Stimulated activated CD8-positive, alpha-beta memory T cell treated with anti-CD3 and anti-CD28 coated beads, Interleukin-12 subunit alpha, Interleukin-12 subunit beta, amount 100 ng/mL, for 1 hour (primary cell): ENCODE measurements around the gene RAB3D.
"Not testable (repeated sequence)": the region's sequence is repeated elsewhere in the genome, so short reads cannot be mapped to it uniquely, and the experiment has no call there.

Source experiments
- DNase-seq: peaks from one replicate; pipeline ENCODE4 v3.0.0-alpha.2; 2020; ENCODE audit warnings: low read depth

RAB3D gene

GRCh38 chr19:11339254-11340098 is at the start of gene RAB3D:
RAB3D (minus strand) TSS chr19:11339657; CDS start chr19:11337399, 2,258 bp downstream.
- peak; percentile 59 for DNase-seq

- no peak for DNase-seq
Observed at GRCh38 chr19:11387162-11388034, 47.9 kb upstream of the RAB3D start.

DNA sequence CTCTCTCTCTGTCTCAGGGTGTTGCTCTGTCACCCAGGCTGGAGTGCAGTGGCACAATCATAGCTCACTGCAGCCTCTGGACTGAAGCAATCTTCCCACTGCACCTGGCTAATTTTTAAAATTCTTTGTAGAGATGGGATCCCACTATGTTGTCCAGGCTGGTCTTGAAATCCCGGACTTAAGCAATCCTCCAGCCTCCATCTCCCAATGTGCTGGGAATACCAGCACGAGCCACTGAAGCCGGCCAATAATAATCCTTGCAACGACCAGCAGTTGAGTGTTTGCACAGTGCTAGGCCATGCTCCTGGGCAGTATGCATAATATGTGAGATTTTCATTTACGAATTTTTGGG is 45.3 kb upstream of the RAB3D start:
- DNase-seq: no peak

DNA sequence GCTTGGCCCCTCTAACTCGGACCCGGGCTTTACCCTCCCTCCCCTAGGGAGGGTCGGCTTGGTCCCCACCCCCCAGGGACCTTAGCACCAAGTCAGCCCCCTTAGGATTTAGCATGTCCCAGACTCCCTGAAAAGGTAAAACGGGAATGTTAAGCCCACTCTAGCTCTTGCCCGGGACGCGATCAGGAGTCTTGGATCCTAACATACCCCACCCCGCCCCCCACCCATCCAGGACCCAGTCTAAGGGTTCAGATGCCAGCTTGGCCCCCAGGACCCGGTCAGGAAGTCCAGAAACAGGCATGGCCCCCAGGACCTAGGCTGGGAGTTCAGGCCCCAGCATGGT is 44.2 kb upstream of the RAB3D start:
- no peak for DNase-seq

GRCh38 chr19:11382898-11383705 is 43.6 kb upstream of the RAB3D start:
- peak; percentile 14 for DNase-seq

DNA sequence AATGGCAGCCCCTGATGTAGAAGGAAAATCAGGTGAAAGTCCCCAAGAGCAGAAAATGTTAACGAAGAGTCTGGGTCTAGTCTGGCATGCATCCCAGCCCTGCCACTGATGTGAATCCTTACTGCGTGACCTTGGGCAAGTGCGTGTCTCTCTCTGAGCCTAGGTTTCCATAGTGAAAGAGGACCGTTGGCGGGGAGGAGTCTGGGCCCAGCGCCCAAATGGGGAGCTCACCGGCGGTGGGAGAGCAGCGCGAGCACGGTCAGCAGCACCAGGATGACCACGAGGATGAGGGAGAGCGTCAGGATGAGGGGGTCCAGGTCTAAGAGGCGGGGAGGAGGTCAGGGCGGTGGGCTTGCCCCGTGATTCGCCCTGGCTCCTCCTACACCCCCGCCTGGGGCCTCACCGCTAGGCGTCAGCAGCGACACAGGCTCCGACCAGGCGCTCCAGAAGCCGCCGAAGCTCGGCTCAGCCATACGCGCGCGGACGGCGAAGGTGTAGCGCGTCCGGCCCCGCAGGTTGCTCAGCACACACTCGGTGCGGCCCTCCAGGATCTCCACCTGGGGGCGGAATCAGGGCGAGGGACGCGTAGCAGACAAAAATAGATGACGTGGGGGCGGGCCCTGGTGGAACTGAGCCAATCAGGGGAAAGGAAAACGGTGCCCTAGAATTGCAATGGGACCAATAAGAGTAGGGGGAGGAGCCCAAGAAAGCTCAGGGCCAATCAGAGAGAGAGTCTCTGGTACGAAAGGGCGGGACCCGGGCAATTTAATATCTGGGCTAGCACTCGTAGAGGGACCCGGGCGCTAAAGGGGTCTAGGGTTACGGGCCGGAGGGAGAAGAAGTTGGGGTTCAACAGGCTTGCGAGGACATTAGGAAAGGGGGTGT is 41.4 kb upstream of the RAB3D start:
- peak; percentile 95 for DNase-seq

DNA sequence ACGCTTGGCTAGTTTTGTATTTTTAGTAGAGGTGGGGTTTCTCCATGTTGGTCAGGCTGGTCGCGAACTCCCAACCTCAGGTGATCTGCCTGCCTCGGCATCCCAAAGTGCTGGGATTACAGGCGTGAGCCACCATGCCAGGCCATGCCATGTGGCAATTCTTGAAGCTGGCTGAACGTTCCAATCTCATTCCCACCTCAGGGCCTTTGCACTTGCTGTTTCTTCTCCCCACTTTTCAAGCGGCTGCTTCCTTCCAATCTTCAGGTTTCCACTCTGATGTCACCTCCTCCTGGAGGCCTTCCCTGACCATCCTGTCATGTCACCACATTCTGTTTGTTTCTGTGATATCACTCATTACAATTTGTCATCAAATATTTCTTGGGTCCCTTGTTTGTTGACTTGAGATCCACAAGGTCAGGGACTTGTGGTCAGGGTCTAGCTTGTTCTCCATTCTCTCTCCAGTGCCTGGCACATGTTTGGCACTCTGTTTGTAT is 40.4 kb upstream of the RAB3D start:
- DNase-seq: no peak

DNA sequence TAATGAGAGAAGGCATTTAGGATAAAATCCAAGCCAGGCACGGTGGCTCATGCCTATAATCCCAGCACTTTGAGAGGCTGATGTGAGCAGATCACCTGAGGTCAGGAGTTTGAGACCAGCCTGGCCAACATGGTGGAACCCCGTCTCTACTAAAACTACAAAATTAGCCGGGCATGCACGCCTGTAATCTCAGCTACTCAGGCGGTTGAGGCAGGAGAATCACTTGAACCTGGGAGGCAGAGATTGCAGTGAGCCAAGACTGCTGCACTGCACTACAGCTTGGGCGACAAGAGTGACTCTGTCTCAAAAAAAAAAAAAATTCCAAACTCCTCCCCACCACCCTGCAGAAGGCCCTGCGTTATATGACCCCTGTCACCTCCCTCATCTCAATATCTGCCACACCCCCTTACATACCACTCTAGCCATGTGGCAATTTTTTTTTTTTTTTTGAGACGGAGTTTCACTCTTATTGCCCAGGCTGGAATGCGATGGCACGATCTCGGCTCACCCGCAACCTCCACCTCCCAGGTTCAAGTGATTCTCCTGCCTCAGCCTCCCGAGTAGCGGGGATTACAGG is 39.9 kb upstream of the RAB3D start:
- not testable (repeated sequence) for DNase-seq

DNA sequence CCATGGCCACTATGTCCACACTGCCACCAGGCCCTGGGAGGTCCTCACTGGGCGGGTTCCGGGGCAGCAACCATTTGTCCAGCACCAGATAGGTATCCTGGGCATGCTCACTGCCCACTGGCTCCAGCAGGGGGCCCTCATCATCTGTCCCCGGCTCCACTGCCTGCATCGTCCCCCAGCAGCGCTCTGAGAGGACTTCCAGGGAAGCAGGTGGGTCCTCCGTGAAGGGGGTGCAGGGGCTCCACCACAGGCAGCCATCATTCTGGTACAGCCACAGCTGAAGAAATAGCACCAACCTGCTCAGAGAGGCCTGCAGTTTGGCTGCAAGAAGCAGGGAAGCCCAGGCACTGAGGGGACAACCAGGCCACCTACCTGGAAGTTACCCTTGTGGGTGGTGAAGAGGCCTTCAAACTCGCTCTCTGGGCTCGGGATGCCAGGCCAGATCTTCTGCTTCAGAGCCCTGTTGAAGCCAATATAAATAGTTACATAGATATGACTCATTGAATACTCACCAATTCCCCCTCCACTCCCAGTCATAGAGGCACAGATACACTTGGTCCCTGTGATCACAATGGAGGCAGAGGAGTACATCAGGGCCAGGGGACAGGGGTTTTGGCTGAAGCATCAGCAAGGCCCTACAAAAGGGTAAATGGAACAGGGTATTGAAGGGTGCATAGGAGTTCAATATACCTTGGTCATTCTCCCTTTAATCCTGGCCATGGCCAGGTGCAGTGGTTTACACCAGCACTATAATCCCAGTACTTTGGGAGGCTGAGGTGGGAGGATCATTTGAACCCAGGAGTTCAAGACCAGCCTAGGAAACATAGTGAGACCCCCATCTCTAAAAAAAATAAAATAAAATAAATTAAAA is 39.1 kb upstream of the RAB3D start:
- no peak for DNase-seq

DNA sequence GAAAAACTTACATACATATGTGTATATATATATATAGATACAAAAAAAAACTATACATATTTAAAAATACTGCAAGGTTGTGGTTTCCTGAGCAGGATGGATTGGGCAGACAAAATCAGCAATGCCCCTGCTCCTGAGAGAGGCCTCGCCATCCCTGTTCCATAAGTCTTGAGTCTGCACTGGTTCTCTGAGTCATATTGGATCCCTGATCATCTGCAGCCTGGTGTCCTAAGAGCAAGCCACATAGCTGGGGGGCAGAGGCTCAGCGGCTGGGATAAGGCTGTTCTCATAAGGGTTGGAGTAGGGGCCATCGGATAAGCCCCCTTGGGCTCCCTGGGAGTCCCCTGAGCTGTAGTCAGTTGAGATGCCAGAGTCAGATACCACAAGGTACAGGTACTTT is 38.3 kb upstream of the RAB3D start:
- no peak for DNase-seq

- no peak for DNase-seq
Observed at GRCh38 chr19:11377237-11377636, 37.8 kb upstream of the RAB3D start.

DNA sequence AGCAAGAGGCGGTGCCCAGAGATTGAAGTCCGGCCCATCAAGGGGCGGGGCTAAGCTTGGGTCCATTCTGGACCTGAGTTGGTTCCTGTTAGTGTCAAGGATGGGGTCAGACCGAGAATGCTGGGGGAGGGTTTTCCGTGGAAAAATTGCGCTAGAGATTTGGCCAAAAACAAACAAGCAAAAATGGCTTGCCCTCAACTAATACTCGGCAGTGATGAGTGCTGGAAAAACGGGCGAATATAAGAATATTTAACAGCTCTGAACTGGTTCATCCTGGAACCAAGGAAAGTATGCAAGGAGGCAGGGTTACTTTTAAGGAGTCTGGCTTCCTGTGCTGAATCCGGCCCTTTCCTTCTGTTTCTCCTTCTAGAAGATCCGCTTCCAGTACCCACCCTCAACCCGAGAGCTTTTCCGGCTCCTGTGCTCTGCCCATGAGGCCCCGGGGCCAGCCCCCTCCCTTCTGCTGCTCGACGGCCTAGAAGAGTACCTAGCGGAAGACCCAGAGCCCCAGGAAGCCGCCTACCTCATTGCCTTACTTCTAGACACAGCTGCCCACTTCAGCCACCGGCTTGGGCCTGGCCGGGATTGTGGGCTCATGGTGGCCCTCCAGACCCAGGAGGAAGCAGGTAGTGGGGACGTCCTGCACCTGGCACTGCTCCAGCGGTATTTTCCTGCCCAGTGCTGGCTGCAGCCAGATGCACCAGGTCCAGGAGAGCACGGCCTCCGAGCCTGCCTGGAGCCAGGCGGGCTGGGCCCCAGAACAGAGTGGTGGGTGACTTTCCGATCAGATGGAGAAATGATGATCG is 35.9 kb upstream of the RAB3D start:
- peak; percentile 44 for DNase-seq

DNA sequence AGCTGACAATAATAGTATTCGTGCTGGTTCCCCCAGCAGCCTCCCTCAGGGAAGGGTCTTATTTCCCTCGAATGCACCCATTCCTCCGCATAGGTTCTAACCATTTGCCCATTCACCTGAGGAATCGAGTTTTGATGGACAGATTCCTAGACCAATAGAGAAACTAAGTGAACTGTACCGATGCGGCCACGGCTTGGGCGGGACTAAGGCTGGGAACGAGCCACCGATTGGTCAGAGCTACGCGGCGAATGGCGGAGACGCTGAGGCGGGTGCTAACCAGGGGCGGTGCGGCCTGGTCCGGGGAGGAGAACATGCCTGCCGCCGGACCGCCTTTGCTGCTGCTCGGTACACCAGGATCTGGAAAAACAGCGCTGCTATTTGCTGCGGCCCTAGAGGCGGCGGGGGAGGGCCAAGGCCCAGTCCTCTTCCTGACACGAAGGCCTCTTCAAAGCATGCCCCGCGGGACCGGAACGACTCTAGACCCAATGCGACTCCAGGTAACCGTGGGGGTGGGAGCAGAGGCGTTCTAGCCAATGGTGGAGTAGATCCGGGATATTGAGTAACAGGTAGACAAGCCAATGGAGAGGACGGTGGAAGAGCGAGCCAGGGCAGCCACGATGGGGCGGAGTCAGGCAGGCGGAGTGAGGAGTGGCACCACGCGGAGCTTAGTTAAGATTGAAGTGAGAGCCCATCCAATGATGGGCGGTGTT is 35.1 kb upstream of the RAB3D start, which contains the start of gene SWSAP1:
Gene SWSAP1 (plus strand): TSS at position 234 of the 710 bp plus-strand sequence. CDS start 15 bp downstream, at position 249.
- DNase-seq: peak; percentile 92

DNA sequence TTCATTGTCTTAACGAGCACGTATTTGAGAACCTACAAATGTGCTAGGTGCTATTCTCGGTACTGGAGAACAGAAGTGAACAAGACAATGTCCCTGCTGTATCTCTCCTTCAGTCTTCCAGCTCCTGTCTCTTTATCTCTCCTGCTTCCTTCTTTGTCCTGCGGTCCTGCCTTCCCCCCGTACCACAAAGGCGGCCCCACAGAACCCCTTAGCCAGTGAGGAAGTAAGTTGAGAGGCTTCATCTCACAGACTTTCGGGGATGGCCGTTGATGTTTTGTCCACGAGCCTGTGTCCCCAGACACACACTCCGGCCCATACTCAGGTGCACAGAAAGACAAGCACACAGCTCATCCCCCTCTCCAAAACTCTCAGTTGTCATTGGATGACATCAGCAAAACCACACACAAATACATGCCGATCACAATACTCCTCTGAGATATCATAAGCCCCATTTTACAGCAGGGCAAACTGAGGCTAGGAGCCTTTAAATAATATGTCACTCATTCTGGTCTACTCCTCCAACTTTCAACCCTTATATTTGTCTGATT is 34.5 kb upstream of the RAB3D start:
- DNase-seq: no peak

GRCh38 chr19:11373166-11373884 is 33.9 kb upstream of the RAB3D start:
- no peak for DNase-seq

GRCh38 chr19:11370744-11371143 is 31.3 kb upstream of the RAB3D start:
- DNase-seq: no peak

GRCh38 chr19:11367528-11367927 is 28.1 kb upstream of the RAB3D start:
- DNase-seq: no peak
